Smooth muscle cell (in vitro differentiated cells): ENCODE results near the gene DIP2B. TPM values are rescaled to one million over a fixed set of nuclear protein-coding genes. Genes with fewer than 3 reads are reported as not detected.

ENCODE experiments used
- DNase-seq: peaks from one replicate; lab custom pipeline; 2025; ENCODE audit not compliant: unreplicated experiment; lab: John Stamatoyannopoulos, UW
- H2AFZ ChIP-seq: fragments of 200-600 bp; sonication (generic); 2 replicates; pipeline ENCODE4 v1.6.0; 2016; ENCODE audit warnings: antibody characterized with exemption, low read depth, mild to moderate bottlenecking
- H3F3A ChIP-seq: fragments of 200-600 bp; sonication (generic); 2 replicates; pipeline ENCODE4 v1.6.0; 2017; ENCODE audit warnings: antibody characterized with exemption, low read depth
- H3K27ac ChIP-seq: fragments of 200-600 bp; sonication (generic); 2 replicates; pipeline ENCODE4 v1.5.1; 2016; ENCODE audit warnings: low read depth, mild to moderate bottlenecking
- H3K27me3 ChIP-seq: fragments of 200-600 bp; sonication (generic); 2 replicates; pipeline ENCODE4 v1.6.1; 2016; ENCODE audit warnings: low read depth, mild to moderate bottlenecking
- H3K36me3 ChIP-seq: fragments of 200-600 bp; sonication (generic); 2 replicates; pipeline ENCODE4 v1.5.1; 2016; ENCODE audit warnings: low read depth
- H3K4me1 ChIP-seq: fragments of 200-600 bp; sonication (generic); 2 replicates; pipeline ENCODE4 v1.5.1; 2016; ENCODE audit warnings: low read depth
- H3K4me2 ChIP-seq: fragments of 200-600 bp; sonication (generic); 2 replicates; pipeline ENCODE4 v1.6.0; 2016; ENCODE audit warnings: mild to moderate bottlenecking
- H3K4me3 ChIP-seq: fragments of 200-600 bp; sonication (generic); 2 replicates; pipeline ENCODE4 v1.5.1; 2016; ENCODE audit warnings: mild to moderate bottlenecking
- H3K79me2 ChIP-seq: fragments of 200-600 bp; sonication (generic); 2 replicates; pipeline ENCODE4 v1.6.0; 2016; ENCODE audit warnings: low read depth, mild to moderate bottlenecking
- H3K9ac ChIP-seq: fragments of 200-600 bp; sonication (generic); 2 replicates; pipeline ENCODE4 v1.6.0; 2016; ENCODE audit warnings: low read depth
- H3K9me3 ChIP-seq: fragments of 200-600 bp; sonication (generic); replicated peaks from 2 replicates; pipeline ENCODE4 v1.5.1; 2016; ENCODE audit warnings: low read depth
- H4K20me1 ChIP-seq: fragments of 200-600 bp; sonication (generic); 2 replicates; pipeline ENCODE4 v1.6.0; 2016; ENCODE audit warnings: low read depth
- CTCF ChIP-seq: fragments of 200-600 bp; sonication (generic); IDR thresholded peaks from 2 replicates; pipeline ENCODE4 v1.5.1; 2017; ENCODE audit warnings: borderline replicate concordance, mild to moderate bottlenecking, antibody characterized with exemption; ENCODE audit not compliant: insufficient read depth, poor library complexity, severe bottlenecking
- WGBS: methylation state at CpG from one replicate; pipeline ENCODE4 v1.1.7; 2016; ENCODE audit warnings: low lambda C conversion rate; 5-methylcytosine and 5-hydroxymethylcytosine counted together
- polyA plus RNA-seq: library from polyadenylated mRNA; unstranded; fragments of >200 nt; fragmentation: Nextera tagmentation; extraction: Ambion mirVana; gene quantifications from 2 replicates; pipeline ENCODE4 v1.2.1, GENCODE V29; 2016
- total RNA-seq: library from RNA; depleted of rRNA; stranded (reverse); fragments of >200 nt; gene quantifications from 2 replicates; pipeline ENCODE4 v1.2.3, GENCODE V29; 2014

Gene DIP2B
- total and polyA plus RNA-seq, 2 experiments from 2014 or later: 5.8 to 35.2 TPM

GRCh38 chr12:50778663-50779590 lies 274.1 kb downstream of the DIP2B start:
- TF ChIP-seq CTCF: no peak

GRCh38 chr12:50780013-50780412 lies 275.2 kb downstream of the DIP2B start:
- no peak overlapping the region for H3K9ac ChIP-seq
- no peaks in the 10 kb centered on the region for H3K9me3 ChIP-seq
- WGBS: 96% methylated on average over 4 of the region's 4 CpGs
- TF ChIP-seq CTCF: no peak
- H3K27ac ChIP-seq: no peak overlapping the region
- H3K36me3 ChIP-seq: no peaks in the 10 kb centered on the region
- no peak overlapping the region for H2AFZ ChIP-seq
- no peaks in the 10 kb centered on the region for H3K27me3 ChIP-seq
- peaks cover 3% of the 10 kb centered on the region for H3F3A ChIP-seq
- no peak overlapping the region for H3K4me2 ChIP-seq
- peaks cover 65% of the 10 kb centered on the region for H3K79me2 ChIP-seq
- no peak for DNase-seq
- no peaks in the 10 kb centered on the region for H3K4me1 ChIP-seq
- H3K4me3 ChIP-seq: no peak overlapping the region
- H4K20me1 ChIP-seq: peaks cover 39% of the 10 kb centered on the region

More at GRCh38 chr12:50778663-50779590, 274.1 kb downstream of the DIP2B start:
- no peak for DNase-seq
- Histone ChIP-seq H3K27me3 (no peaks in the 10 kb centered on the region), H3K9ac (no peak overlapping the region), H3K4me3 (no peak overlapping the region), H3F3A (peaks cover 3% of the 10 kb centered on the region), H3K9me3 (no peaks in the 10 kb centered on the region), H3K4me2 (no peak overlapping the region), H2AFZ (no peak overlapping the region), H3K4me1 (no peaks in the 10 kb centered on the region), H3K36me3 (no peaks in the 10 kb centered on the region), H4K20me1 (peaks cover 47% of the 10 kb centered on the region), H3K79me2 (peaks cover 70% of the 10 kb centered on the region), H3K27ac (no peak overlapping the region)
- 92% methylated on average over 8 of the region's 8 CpGs for WGBS

GRCh38 chr12:50784501-50784900 lies 279.7 kb downstream of the DIP2B start:
- WGBS: 95% methylated on average over 4 of the region's 4 CpGs
- no peak for TF ChIP-seq CTCF
- peaks cover 4% of the 10 kb centered on the region for H3F3A ChIP-seq

More at GRCh38 chr12:50784501-50784900, 279.7 kb downstream of the DIP2B start:
- Histone ChIP-seq H2AFZ (no peak overlapping the region), H3K36me3 (no peaks in the 10 kb centered on the region), H3K27ac (no peak overlapping the region), H3K27me3 (no peaks in the 10 kb centered on the region), H3K79me2 (peaks cover 46% of the 10 kb centered on the region), H3K9me3 (no peaks in the 10 kb centered on the region), H3K4me3 (no peak overlapping the region), H3K9ac (no peak overlapping the region), H3K4me2 (no peak overlapping the region), H3K4me1 (peaks cover 7% of the 10 kb centered on the region), H4K20me1 (no peaks in the 10 kb centered on the region)
- DNase-seq: no peak
